ENCODE results near the gene STAT5B. TPM values are rescaled to one million over a fixed set of nuclear protein-coding genes. Genes with fewer than 3 reads are reported as not detected.
A peak's percentile ranks its signal among the peaks of the same experiment; 100 is the strongest.

Gene STAT5B
- total and polyA plus RNA-seq, 2 of the 13 experiments (the other 11 are each of a cell fraction or from before 2014, with no cell fraction given) = 21.0 to 42.8 TPM

DNA sequence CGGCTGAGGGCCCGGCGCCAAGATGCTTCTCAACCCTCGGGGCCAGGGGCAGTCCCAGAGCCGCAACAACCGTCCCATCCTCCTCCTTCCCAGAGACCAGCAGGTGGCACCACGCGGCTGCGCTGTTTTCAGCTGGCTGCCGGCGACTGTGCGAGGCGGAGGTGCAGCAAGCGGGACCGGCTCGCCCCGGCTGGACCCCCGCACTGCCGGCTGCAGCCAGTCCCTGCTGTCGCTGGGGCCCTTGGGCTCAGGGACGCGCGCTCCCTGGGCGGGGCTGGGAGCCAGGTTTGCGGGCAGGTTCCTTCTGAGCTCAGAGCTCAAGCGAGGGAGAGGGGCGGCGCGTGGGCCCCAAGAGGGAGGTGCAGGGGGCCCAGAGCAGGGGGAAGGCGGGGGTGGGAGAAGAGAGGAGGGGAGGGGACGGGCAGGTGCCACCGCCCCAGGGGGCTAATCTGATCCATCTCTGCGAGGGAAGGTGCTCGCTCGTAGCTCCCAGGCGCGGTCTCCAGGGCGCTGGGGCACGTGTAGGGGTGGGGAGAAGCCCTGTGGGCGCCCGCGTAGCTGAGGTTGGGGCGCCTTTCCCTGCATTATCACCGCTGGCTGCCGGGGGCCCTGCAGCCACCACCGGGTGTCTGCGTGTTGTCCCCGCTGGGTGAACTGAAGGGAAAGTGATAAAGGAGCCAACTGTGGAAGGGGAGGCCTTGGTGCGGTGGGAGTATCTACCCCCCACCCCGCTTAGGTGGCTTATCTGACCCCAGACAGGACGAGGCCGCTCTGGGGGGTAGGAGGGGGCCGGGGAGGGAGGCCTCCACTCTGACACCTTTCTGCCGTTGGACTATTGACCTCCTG is 36.3 kb upstream of the STAT5B start (continued):
- TF ChIP-seq, protein P1, sequence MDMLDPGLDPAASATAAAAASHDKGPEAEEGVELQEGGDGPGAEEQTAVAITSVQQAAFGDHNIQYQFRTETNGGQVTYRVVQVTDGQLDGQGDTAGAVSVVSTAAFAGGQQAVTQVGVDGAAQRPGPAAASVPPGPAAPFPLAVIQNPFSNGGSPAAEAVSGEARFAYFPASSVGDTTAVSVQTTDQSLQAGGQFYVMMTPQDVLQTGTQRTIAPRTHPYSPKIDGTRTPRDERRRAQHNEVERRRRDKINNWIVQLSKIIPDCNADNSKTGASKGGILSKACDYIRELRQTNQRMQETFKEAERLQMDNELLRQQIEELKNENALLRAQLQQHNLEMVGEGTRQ (IDR thresholded peaks at IDR 0.05; ENCODE audit: low read depth, low read length) = no peak
- TF ChIP-seq, protein P1 (CRISPR knock-in tag; IDR thresholded peaks at IDR 0.05; ENCODE audit: borderline replicate concordance) = no peak; the same call in 1 of the 2 replicates
- TF ChIP-seq FOXM1 (CRISPR knock-in tag; IDR thresholded peaks at IDR 0.05) = 0 out of 2 replicates have a peak, but pooled peaks have one; percentile 8
- no peak for TF ChIP-seq SIX1 (CRISPR knock-in tag; IDR thresholded peaks at IDR 0.05; ENCODE audit: borderline replicate concordance)
- TF ChIP-seq ZSCAN12 (CRISPR knock-in tag; IDR thresholded peaks at IDR 0.05) = no peak
- TF ChIP-seq KMT2A (CRISPR knock-in tag; IDR thresholded peaks at IDR 0.05) = peak; percentile 76; the same call in 1 of the 2 replicates
- TF ChIP-seq CREM (IDR thresholded peaks at IDR 0.05) = 0 out of 2 replicates have a peak, but pooled peaks have one; percentile 13
- TF ChIP-seq CREM (CRISPR knock-in tag; IDR thresholded peaks at IDR 0.05) = no peak
- TF ChIP-seq HNRNPL (IDR thresholded peaks at IDR 0.05; ENCODE audit: low read depth, low read length) = 0 out of 2 replicates have a peak, but pooled peaks have one; percentile 13
- no peak for TF ChIP-seq ETV6 (CRISPR knock-in tag; conservative IDR thresholded peaks at IDR 0.05)
- TF ChIP-seq, protein P2, sequence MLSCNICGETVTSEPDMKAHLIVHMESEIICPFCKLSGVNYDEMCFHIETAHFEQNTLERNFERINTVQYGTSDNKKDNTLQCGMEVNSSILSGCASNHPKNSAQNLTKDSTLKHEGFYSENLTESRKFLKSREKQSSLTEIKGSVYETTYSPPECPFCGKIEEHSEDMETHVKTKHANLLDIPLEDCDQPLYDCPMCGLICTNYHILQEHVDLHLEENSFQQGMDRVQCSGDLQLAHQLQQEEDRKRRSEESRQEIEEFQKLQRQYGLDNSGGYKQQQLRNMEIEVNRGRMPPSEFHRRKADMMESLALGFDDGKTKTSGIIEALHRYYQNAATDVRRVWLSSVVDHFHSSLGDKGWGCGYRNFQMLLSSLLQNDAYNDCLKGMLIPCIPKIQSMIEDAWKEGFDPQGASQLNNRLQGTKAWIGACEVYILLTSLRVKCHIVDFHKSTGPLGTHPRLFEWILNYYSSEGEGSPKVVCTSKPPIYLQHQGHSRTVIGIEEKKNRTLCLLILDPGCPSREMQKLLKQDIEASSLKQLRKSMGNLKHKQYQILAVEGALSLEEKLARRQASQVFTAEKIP (CRISPR knock-in tag; IDR thresholded peaks at IDR 0.05; ENCODE audit: borderline replicate concordance) = no peak
- peak; percentile 94 for TF ChIP-seq ARHGAP35 (CRISPR knock-in tag; IDR thresholded peaks at IDR 0.05; ENCODE audit: borderline replicate concordance)
- TF ChIP-seq HNRNPLL (IDR thresholded peaks at IDR 0.05; ENCODE audit: low read depth, low read length, poor library complexity, severe bottlenecking) = peak; percentile 74
- TF ChIP-seq AGO2 (optimal IDR thresholded peaks at IDR 0.05; ENCODE audit: low read depth, low read length) = peak; percentile 97
- TF ChIP-seq, protein P3, sequence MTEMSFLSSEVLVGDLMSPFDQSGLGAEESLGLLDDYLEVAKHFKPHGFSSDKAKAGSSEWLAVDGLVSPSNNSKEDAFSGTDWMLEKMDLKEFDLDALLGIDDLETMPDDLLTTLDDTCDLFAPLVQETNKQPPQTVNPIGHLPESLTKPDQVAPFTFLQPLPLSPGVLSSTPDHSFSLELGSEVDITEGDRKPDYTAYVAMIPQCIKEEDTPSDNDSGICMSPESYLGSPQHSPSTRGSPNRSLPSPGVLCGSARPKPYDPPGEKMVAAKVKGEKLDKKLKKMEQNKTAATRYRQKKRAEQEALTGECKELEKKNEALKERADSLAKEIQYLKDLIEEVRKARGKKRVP (CRISPR knock-in tag; IDR thresholded peaks at IDR 0.05) = peak in 1 of 2 experiments; percentile 23; a peak in 1 of 4 replicates
- TF ChIP-seq AHR (CRISPR knock-in tag; IDR thresholded peaks at IDR 0.05) = peak; percentile 80; the same call in 1 of the 2 replicates
- TF ChIP-seq HOXA3 (CRISPR knock-in tag; IDR thresholded peaks at IDR 0.05) = peak; percentile 73; the same call in 1 of the 2 replicates
- TF ChIP-seq, protein P4, sequence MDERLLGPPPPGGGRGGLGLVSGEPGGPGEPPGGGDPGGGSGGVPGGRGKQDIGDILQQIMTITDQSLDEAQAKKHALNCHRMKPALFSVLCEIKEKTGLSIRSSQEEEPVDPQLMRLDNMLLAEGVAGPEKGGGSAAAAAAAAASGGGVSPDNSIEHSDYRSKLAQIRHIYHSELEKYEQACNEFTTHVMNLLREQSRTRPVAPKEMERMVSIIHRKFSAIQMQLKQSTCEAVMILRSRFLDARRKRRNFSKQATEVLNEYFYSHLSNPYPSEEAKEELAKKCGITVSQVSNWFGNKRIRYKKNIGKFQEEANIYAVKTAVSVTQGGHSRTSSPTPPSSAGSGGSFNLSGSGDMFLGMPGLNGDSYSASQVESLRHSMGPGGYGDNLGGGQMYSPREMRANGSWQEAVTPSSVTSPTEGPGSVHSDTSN (CRISPR knock-in tag; IDR thresholded peaks at IDR 0.05) = no peak
- no peak for TF ChIP-seq EZH2 (conservative IDR thresholded peaks at IDR 0.05; ENCODE audit: low read depth, low read length)
- TF ChIP-seq, protein P5, sequence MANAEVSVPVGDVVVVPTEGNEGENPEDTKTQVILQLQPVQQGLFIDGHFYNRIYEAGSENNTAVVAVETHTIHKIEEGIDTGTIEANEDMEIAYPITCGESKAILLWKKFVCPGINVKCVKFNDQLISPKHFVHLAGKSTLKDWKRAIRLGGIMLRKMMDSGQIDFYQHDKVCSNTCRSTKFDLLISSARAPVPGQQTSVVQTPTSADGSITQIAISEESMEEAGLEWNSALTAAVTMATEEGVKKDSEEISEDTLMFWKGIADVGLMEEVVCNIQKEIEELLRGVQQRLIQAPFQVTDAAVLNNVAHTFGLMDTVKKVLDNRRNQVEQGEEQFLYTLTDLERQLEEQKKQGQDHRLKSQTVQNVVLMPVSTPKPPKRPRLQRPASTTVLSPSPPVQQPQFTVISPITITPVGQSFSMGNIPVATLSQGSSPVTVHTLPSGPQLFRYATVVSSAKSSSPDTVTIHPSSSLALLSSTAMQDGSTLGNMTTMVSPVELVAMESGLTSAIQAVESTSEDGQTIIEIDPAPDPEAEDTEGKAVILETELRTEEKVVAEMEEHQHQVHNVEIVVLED (CRISPR knock-in tag; IDR thresholded peaks at IDR 0.05; ENCODE audit: borderline replicate concordance) = peak; percentile 40; the same call in 1 of the 2 replicates
